Right lobe of liver (tissue), 4 donors: Measurements from ENCODE around the gene SMS.

Source experiments
- POLR2A ChIP-seq: fragments of 450-650 bp; IDR thresholded peaks from one replicate; pipeline ENCODE4 v1.6.1; 2017; ENCODE audit warnings: antibody characterized with exemption, mild to moderate bottlenecking
- TF ChIP-seq, protein P1 (sequence below), 4 donors: fragments of 200-600 bp in 3 of 4; fragments of 450-650 bp in 1 of 4; IDR thresholded peaks; one replicate each; pipeline versions ENCODE4 v1.5.1 to v1.8.0; 2016 to 2022; ENCODE audit warnings: antibody characterized with exemption in 4 of 4, mild to moderate bottlenecking in 2 of 4
- donor health status: DM: no; HTN: no; CAD: no.
- donor health status: DM: no; HTN: no; CAD: no.
- donor health status: DM: no; HTN: yes; CAD: no.

DNA sequence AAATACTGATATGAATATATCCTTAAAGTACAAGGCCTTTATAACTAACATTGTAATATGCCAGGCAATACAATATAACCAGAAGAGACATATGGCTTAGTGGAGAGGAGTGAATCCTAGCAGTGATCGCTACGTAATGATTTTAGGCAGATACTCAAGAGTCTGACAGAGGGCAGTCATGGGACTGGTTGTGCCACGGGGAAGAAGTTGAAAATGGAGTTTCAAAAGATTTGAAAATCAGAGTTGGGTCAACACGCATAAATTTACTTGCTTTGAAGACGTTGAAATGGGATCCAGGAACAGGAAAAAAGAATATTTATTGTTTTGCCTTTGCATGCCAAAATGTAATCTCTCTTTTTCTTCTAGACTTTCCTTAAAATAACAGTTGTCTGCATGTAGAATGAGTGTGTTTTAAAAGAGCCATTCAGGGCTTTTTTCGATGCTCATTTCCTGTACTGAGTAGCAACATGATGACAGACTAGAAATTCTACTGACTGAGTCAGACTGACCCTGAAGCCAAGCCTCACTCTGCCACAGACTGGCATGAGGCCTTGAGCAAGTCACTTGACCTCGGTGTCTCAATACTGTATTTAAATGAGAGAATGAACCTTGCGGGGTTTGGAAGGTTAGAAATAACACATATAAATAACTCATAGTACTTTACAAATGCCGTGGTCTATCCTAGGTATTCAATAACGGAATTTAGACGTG, 8.1 kb upstream of the SMS start:
- TF ChIP-seq, protein P1, sequence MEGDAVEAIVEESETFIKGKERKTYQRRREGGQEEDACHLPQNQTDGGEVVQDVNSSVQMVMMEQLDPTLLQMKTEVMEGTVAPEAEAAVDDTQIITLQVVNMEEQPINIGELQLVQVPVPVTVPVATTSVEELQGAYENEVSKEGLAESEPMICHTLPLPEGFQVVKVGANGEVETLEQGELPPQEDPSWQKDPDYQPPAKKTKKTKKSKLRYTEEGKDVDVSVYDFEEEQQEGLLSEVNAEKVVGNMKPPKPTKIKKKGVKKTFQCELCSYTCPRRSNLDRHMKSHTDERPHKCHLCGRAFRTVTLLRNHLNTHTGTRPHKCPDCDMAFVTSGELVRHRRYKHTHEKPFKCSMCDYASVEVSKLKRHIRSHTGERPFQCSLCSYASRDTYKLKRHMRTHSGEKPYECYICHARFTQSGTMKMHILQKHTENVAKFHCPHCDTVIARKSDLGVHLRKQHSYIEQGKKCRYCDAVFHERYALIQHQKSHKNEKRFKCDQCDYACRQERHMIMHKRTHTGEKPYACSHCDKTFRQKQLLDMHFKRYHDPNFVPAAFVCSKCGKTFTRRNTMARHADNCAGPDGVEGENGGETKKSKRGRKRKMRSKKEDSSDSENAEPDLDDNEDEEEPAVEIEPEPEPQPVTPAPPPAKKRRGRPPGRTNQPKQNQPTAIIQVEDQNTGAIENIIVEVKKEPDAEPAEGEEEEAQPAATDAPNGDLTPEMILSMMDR (IDR thresholded peaks at IDR 0.05) = no peak
- TF ChIP-seq POLR2A = no peak
